GM19397 (cell line): ENCODE measurements around the gene EGLN2.
A peak's percentile ranks its signal among the peaks of the same experiment; 100 is the strongest.
"Not testable (repeated sequence)": the region's sequence is repeated elsewhere in the genome, so short reads cannot be mapped to it uniquely, and the experiment has no call there.

Source experiments
- ATAC-seq: cut with Tn5 transposase; IDR thresholded peaks from one replicate; pipeline ENCODE4 v1.9.1; 2021; ENCODE audit warnings: mild to moderate bottlenecking, moderate library complexity; ENCODE audit not compliant: unreplicated experiment

The EGLN2 gene

DNA sequence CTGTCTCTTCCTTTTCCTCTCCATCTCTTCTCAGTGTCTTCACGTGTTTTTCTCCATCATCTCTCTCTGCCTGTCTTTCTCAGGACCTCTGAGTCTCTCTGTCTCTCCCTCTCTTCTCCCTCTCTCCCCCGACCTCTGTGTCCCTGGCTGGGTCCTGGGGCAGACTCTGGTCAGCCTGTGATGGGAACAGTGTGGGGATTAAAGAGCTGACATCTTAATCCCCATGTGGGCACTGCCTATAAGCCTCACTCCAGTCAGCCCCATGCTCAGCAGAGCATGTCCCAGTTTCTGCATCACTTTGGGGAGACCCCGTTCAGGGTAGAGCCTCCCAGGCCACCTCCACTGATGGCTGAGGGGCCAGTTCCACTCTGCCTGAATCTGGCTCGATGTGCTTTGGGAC lies 16.2 kb downstream of the EGLN2 start:
- no peak for ATAC-seq

DNA sequence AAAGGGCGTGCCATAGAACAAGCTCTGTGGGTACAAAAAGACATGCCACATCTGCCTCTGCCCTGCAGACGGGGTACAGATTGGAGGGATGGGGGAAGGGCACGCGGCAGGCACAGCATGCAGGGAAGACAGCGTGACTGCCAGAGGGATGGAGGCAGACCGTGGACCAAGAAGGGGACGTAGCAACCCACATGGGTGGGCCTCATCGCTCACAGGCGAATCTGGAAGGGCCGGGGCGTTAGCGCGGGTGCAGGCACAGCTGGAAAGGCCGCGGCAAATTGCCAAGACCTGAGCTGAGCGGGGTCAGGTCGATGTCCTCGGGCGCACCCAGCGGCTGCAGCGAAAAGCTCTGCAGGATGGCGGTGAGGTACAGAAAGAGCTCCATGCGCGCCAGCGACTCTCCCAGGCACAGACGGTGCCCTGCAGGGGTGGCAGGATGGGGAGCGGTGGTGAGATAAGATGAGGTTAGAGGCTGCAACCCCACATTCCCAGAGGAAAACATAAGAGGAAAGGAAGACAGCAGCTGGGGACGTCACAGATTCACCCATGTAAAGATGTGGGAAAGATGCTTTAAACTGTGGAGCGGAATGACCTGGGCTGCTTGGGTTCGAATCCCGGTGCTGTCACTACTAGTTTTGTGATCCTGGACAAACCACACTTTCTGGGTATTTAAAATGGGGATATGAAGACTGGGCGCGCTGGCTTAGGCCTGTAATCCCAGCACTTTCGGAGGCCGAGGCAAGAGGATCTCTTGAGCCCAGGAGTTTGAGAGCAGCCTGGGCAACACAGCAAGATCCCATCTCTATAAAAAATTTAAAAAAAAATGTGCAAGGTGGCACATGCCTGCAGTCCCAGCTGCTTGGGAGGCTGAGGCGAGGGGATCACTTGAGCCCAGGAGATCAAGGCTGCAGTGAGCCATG lies 19.7 kb downstream of the EGLN2 start:
- peak; percentile 67 for ATAC-seq

DNA sequence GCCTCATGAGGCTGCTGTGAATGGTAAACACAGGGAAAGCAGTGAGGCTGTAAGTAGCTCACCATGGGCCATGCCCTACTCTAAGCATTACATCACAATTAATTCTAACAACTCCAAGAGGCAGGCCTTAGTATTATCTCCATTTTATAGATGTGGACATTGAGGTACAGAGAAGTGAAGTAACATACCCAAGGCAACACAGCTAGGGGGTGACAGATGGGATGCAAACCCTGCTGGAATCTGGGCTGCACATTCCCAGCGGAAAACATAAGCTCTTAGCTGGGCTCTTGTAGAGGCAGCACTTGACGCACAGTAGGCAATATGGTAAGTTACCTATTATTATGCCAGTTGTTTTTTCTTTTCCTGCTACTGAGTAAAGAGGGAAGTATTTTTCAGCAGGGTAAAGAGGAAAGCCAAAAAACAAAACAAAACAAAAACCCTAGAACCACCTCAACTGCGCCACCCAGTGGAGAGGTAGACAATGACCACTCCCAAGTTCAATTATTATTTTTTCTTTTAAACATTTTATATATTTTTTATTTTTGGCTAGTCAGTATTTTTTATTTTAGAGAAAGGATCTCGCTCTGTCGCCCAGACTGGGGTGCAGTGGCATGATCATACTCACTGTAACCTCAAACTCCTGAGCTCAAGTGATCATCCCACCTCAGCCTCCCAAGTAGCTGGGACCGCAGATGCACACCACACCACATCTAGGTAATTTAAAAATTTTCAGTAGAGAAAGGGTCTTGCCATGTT lies 20.7 kb downstream of the EGLN2 start:
- ATAC-seq: not testable (repeated sequence)

DNA sequence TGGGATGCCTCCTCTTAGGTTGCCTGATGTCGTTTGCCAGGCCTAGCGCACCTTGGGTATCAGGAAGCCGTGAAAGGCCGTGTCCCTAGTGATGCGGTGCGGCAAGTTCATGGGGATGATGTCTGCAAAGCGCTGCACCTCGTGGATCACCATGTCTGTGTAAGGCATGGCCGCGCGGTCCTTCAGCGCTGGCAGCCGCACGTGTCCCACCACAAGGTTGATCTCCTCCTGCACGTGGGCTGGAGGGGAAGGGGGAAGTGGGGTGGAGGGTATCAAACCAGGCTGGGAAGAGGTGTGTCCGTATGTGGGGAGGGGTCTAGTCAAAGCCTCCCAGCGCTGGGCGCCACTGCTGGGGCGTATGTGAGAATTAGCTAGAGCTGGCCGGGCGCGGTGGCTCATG lies 23.2 kb downstream of the EGLN2 start:
- no peak for ATAC-seq

DNA sequence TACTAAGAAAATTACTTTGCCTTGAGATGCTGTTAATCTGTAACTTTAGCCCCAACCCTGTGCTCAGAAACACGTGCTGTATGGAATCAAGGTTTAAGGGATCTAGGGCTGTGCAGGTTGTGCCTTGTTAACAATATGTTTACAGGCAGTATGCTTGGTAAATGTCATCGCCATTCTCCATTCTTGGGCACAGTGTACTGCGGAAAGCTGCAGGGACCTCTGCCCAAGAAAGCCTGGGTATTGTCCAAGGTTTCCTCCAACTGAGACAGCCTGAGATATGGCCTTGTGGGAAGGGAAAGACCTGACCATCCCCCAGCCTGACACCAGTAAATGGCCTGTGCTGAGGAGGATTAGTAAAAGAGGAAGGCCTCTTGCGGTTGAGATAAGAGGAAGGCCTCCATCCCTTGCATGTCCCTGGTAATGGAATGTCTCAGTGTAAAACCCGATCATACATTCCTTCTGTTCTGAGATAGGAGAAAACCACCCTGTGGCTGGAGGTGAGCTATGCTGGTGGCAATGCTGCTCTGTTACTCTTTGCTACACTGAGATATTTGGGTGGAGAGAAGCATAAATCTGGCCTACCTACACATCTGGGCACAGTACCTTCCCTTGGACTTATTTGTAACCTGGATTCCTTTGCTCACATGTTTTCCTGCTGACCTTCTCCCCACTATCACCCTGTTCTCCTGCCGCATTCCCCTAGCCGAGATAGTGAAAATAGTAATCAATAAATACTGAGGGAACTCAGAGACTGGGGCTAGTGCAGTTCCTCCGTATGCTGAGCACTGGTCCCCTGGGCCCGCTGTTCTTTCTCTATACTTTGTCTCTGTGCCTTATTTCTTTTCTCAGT lies 23.9 kb downstream of the EGLN2 start:
- ATAC-seq: not testable (repeated sequence)

DNA sequence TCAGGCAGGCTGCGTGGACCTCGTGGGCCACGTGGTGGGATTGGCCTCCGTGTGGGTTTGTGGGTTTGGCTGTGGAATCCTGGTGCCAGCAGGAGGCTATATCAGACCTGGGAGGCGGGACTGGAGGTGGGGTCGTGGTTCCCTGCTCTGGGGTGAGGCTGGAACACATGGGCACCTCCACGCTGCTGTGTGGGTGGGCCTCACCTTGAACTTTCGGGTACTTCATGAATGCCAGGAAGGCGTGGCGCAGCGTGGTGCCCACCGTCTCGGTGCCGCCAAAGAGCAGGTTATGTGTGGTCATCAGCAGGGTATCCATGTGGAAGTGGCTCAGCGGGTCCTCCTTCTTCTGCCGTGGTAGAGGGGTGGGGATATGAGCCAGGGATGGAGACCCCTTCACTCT lies 25.9 kb downstream of the EGLN2 start:
- ATAC-seq: not testable (repeated sequence)

DNA sequence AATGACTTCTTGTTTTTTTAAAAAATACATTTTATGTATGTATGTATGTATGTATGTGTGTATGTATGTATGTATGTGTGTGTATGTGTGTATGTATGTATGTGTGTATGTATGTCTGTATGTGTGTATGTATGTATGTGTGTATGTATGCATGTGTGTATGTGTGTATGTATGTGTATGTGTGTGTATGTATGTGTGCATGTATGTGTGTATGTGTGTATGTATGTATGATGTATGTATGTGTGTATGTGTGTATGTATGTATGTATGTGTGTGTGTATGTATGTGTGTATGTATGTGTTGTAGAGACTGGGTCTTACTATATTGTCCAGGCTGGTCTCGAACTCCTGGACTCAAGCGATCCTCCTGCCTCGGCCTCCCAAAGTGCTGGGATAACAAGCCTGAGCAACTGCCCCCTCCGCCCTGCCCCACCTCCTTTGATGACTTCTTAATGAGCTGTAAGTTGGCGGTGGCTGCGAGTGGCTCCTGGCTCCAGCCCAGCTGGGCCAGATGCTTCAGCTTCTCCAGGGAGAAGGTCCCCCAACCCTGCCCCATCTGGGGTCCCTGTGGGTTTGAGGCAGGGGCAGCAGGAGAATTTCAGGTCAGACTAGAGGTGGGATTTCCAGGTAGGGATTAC lies 26.6 kb downstream of the EGLN2 start:
- ATAC-seq: not testable (repeated sequence)

DNA sequence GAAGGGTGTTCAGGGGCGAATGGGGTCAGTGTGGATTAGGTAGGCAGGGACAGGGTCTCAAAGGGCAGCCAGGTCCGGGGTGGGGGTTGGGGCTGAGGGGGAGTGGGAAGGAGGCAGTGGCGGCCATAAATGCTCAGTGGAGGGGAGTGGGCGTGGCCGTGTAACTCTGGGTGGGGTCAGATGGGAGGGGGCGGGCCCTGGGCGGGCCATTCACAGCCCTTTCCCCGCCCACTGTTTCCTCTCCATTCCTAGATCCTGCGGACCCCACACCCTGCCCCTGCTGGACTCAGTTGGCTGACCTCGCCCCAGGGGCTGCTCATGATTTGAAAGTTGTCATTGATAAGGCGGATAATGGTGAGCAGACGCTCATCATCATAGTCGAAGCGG lies 27.3 kb downstream of the EGLN2 start:
- not testable (repeated sequence) for ATAC-seq

DNA sequence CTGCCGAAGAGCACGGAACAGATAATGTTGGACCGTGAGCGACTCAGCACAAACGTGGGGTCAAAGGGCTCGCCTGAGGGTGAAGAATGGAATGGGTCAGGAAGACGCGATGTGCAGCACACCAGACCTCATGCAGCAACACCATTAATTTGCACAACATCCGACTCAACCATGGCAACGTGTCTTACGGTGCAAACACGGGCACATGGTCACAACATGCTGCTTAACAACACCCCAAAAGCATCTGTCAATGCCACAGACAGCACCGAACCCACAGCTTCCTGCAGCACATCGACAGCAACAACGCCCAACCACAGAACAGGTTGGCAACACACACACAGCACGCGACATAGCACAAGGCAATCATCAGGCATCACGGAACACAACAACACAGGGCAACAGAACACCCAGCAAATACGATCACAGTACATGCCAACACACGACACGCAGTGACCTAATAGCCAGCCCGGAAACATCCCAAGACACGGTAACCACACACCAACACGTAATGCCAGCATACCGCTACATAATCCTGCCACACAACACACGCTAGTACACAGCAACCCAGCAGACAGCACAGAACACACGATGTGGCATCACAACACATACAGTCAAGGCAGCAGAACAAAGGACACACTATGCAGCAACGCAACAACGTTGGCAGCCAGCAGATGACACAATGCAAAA lies 27.9 kb downstream of the EGLN2 start:
- not testable (repeated sequence) for ATAC-seq

DNA sequence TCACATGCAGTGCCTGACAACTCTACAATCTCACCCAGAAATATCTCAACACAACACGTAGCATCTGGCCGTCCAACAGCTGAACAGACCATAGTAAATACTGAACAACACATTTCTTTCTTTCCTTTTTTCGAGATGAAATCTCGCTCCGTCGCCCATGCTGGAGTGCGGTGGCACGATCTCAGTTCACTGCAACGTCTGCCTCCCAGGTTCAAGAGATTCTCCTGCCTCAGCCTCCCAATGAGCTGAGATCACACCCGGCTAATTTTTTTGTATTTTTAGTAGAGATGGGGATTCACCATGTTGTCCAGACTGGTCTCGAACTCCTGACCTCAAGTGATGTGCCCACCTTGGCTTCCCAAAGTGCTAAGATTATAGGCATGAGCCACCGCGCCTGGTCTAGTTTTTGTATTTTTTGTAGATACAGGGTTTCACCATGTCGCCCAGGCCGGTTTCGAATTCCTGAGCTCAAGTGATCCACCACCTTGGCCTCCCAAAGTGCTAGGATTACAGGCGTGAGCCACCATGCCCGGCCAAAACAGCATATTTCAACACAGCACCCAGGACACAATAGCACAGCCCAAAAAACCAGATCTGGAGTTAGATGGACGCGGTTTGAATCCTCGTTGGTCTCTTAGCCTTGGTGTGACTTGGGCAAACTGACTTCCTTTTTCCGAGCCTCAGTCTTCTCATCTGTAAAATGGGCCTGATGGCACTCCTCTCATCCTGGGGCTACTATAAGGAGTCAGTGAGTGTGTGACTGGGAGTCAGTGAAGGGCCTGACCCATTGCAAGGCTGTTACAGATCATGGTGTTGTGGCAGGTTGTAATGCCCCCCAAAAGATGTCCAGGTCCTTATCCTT lies 28.6 kb downstream of the EGLN2 start:
- ATAC-seq: no peak

DNA sequence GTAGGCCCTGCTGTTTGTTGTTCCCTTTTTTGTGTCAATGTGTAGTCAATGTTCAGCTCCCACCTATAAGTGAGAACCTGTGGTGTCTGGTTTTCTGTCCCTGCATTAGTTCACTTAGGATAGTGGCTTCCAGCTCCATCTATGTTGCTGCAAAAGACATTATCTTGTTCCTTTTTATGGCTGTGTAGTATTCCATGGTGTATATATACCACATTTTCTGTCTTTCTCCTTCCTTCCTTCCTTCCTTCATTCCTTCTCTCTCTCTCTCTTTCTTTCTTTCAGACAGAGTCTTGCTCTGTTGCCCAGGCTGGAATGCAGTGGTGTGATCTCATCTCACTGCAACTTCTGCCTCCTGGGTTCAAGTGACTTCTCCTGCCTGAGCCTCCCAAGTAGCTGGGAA lies 30.2 kb downstream of the EGLN2 start:
- no peak for ATAC-seq

DNA sequence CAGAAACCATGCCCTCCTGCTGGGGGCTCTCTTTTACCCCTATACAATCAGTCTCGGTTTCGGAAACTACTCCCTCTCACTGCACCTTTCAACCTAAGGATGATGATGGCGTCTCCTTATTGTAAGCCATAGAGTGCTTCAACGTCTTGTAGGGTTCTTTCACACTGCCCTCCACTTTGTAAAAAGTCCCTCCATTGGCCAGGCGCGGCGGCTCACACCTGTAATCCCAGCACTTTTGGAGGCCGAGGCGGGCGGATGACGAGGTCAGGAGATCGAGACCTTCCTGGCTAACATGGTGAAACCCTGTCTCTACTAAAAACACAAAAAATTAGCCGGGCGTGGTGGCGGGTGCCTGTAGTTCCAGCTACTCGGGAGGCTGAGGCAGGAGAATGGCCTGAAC lies 31.8 kb downstream of the EGLN2 start:
- not testable (repeated sequence) for ATAC-seq

DNA sequence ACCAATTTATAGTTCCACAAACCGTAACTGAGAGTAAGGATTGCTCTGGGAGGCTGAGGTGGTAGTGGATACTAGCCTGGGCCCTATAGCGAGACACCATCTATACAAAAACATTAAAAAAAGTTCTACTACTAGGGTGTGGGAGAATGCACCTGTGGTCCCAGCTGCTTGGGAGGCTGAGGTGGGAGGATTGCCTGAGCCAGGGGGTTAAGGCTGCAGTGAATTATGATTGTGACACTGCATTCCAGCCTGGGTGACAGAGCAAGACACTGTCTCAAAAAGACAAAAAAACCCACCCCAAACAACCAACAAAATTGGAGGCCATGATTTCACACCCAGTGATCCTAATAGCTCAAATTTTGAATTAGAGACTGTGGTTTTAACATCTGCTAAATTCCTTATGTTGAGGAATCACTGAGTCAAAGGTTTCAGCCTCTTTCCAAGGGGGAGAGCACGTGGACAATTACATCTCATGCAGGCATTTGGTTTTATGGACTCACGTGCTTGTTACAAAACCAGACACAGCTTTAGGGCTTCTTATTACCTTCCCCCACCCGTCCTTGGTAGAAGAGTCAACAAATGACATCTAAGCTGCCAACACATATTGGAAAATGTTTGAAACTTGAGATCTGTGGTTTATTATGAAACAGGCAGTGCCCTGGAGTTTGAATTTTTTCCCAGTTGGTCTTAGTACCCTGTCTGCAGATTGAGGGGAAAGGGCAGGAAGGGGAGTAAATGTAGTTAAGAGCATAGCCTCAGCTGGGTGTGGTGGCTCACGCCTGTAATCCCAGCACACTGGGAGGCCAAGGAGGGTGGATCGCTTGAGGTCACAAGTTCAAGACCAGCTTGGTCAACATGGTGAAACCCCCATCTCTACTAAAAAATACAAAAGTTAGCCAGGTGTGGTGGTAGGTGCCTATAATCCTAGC lies 32.8 kb downstream of the EGLN2 start:
- no peak for ATAC-seq

DNA sequence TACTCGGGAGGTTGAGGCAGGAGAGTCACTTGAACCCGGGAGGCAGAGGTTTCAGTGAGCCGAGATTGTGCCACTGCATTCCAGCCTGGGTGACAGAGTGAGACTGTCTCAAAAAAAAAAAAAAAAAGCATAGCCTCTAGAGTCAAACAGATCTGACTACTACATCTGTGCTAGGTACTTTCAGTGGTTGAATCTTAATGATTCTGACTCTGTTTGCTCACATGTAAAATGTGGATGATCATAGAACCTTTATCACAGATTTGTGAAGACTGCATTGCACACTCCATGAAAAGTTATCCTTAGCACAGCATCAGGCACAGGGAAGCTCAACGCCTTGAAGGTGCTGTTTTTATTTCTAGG lies 33.4 kb downstream of the EGLN2 start:
- not testable (repeated sequence) for ATAC-seq

DNA sequence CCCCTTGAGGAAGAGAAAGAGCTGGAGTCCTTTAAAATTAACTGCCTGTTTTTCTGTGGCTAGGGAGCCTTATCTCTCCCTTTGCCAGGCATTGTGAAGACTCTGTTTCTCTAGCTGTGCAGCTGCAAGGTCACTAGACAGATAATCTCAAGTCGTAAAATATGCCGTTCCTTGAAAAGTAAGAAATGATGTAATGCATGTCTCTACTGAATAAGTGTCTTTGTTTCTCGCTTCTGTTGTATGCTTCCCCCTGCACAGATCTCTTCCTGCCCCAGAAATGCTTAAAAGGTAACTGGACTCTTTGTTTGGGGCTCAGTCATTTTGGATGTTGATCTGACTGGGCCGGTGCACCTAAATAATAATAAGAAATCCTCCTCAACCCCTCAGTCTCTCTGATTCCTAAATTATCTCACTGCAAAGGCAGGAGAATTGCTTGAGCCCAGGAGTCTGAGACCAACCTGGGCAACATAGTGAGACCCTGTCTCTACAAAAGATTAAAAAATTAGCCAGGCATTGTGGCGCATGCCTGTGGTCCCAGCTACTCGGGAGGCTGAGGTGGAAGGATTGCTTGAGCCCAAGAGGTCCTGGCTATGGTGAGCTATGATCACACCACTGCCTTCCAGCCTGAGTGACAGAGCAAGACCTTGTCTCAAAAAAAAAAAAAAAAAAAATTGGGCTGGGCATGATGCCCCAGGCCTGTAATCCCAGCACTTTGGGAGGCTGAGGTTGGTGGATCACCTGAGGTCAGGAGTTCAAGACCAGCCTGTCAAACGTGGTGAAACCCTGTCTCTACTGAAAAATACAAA lies 34.9 kb downstream of the EGLN2 start:
- not testable (repeated sequence) for ATAC-seq

DNA sequence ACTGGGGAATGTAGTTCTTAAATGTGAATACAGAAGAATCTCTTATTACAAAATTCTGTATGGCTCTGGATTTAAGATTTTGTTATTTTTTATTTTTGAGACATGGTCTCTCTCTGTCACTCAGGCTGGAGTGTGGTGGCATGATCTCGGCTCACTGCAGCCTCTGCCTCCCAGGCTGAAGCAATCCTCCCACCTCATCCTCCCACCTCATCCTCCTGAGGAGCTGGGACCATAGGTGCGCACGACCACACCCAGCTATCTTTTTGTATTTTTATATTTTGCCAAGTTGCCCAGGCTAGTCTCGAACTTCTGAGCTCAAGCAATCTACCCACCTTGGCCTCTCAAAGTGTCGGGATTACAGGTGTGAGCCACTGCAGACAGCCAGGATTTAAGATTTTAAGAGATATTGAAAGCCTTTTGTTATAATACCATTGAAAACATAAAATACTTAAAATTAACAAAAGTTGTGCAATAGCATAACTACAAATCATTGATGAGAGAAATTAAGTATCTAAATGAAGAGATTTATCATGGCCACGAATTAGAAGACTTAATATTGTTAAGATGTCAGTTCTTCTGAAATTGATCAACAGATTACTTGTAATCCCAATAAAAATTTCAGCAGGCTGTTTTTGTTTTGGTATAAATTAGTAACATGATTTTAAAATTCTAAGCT lies 37.9 kb downstream of the EGLN2 start:
- no peak for ATAC-seq

DNA sequence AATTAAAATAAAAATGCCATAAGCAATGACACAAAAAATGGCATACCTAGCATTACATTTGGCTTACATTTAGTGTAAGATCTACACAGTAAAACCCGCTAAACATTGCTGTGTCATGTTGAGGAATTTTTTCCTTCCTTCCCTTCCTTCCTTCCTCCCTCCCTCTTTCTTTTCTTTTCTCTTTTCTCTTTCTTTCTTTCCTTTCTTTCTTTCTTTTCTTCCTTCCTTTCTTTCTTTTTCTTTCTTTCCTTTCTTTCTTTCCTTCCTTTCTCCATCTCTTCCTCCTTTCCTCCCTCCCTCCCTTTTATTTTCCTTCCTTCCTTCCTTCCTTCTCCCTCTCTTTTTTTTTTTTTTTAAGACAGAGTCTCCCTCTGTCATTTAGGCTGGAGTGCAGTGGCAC lies 39.5 kb downstream of the EGLN2 start:
- not testable (repeated sequence) for ATAC-seq
